Measurements from ENCODE around the gene PDGFC.

DNA sequence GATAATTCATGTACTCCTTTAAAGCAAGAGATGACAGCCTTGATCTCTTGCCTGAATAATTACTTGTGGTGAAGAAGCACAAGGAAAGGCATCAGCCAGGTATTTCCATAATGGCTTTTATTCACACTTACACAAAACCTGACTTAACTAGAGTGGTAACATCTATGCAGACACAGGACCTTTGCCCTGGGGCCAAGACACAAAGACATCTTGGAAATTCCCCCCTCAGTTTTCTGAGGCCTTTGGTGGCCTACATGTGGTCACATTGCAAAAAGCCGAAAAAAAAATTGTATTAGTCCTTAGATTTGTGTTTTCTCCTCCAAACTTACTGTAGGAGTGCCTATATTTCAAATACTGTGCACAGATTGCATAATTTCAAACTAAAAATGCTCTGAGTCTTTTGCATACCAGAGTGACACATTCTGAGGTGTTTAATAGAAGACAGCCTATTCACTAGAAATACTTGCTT, 172.4 kb downstream of the PDGFC start:
- TF ChIP-seq, protein P1, sequence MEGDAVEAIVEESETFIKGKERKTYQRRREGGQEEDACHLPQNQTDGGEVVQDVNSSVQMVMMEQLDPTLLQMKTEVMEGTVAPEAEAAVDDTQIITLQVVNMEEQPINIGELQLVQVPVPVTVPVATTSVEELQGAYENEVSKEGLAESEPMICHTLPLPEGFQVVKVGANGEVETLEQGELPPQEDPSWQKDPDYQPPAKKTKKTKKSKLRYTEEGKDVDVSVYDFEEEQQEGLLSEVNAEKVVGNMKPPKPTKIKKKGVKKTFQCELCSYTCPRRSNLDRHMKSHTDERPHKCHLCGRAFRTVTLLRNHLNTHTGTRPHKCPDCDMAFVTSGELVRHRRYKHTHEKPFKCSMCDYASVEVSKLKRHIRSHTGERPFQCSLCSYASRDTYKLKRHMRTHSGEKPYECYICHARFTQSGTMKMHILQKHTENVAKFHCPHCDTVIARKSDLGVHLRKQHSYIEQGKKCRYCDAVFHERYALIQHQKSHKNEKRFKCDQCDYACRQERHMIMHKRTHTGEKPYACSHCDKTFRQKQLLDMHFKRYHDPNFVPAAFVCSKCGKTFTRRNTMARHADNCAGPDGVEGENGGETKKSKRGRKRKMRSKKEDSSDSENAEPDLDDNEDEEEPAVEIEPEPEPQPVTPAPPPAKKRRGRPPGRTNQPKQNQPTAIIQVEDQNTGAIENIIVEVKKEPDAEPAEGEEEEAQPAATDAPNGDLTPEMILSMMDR (optimal IDR thresholded peaks at IDR 0.05 in 1 of 3, IDR thresholded peaks at IDR 0.05 in 1 of 3, conservative IDR thresholded peaks at IDR 0.05 in 1 of 3; ENCODE audit: extremely low read depth in 1 of 3, insufficient read depth in 2 of 3, low read length in 3 of 3) = no peak
- TF ChIP-seq EZH2 (IDR thresholded peaks at IDR 0.05; ENCODE audit: low read length) = no peak

All from keratinocyte (primary cell).